HG02763 (cell line): ENCODE results near the gene NR4A3.
"Not testable (repeated sequence)": the region's sequence is repeated elsewhere in the genome, so short reads cannot be mapped to it uniquely, and the experiment has no call there.

Source experiments
- ATAC-seq: cut with Tn5 transposase; IDR thresholded peaks from one replicate; pipeline ENCODE4 v1.9.1; 2021; ENCODE audit warnings: mild to moderate bottlenecking, moderate library complexity; ENCODE audit not compliant: unreplicated experiment

The NR4A3 gene

GRCh38 chr9:99821396-99822108 is at the start of gene NR4A3:
NR4A3 (plus strand) TSS chr9:99821885; CDS start chr9:99828043, 6,158 bp downstream.
- ATAC-seq = peak; percentile 27

- ATAC-seq = no peak
Measured at GRCh38 chr9:99773468-99774138, 48.1 kb upstream of the NR4A3 start.

GRCh38 chr9:99778308-99778707 is 43.4 kb upstream of the NR4A3 start:
- ATAC-seq = no peak

GRCh38 chr9:99778836-99779235 is 42.8 kb upstream of the NR4A3 start:
- ATAC-seq = no peak

GRCh38 chr9:99779277-99779676 is 42.4 kb upstream of the NR4A3 start:
- no peak for ATAC-seq

GRCh38 chr9:99782349-99782748 is 39.3 kb upstream of the NR4A3 start:
- not testable (repeated sequence) for ATAC-seq

GRCh38 chr9:99782962-99783718 is 38.5 kb upstream of the NR4A3 start:
- ATAC-seq = no peak

- ATAC-seq = no peak
Measured at GRCh38 chr9:99783799-99784198, 37.9 kb upstream of the NR4A3 start.

- ATAC-seq = no peak
Measured at GRCh38 chr9:99785010-99785590, 36.6 kb upstream of the NR4A3 start.

GRCh38 chr9:99787556-99787955 is 34.1 kb upstream of the NR4A3 start:
- ATAC-seq = no peak

GRCh38 chr9:99793528-99793927 is 28.2 kb upstream of the NR4A3 start:
- no peak for ATAC-seq

GRCh38 chr9:99796231-99796630 is 25.5 kb upstream of the NR4A3 start:
- ATAC-seq = no peak

- no peak for ATAC-seq
Measured at GRCh38 chr9:99801775-99802174, 19.9 kb upstream of the NR4A3 start.

- ATAC-seq = no peak
Measured at GRCh38 chr9:99803694-99804093, 18.0 kb upstream of the NR4A3 start.

- no peak for ATAC-seq
Measured at GRCh38 chr9:99807276-99807852, 14.3 kb upstream of the NR4A3 start.

GRCh38 chr9:99807956-99808355 is 13.7 kb upstream of the NR4A3 start:
- ATAC-seq = no peak

- no peak for ATAC-seq
Measured at GRCh38 chr9:99808454-99808853, 13.2 kb upstream of the NR4A3 start.

- ATAC-seq = no peak
Measured at GRCh38 chr9:99809586-99810319, 11.9 kb upstream of the NR4A3 start.

GRCh38 chr9:99811172-99811571 is 10.5 kb upstream of the NR4A3 start:
- ATAC-seq = no peak

- ATAC-seq = no peak
Measured at GRCh38 chr9:99811598-99812383, 9.9 kb upstream of the NR4A3 start.
